Upper lobe of right lung (tissue), 1 donor: ENCODE data around the gene CLUH. TPM values are rescaled to one million over a fixed set of nuclear protein-coding genes. Genes with fewer than 3 reads are reported as not detected.

Experiments
- ATAC-seq: fragments of 200-7000 bp; cut with Tn5 transposase; one replicate; pipeline ENCODE4 v1.9.1; 2020; ENCODE audit warnings: mild to moderate bottlenecking, moderate library complexity
- DNase-seq: peaks from one replicate; pipeline ENCODE4 v3.0.0-alpha.2; 2020
- H3K27ac ChIP-seq: fragments of 200-600 bp; one replicate; pipeline ENCODE4 v1.8.0; 2022
- H3K27me3 ChIP-seq: fragments of 200-600 bp; one replicate; pipeline ENCODE4 v1.8.0; 2022; ENCODE audit warnings: mild to moderate bottlenecking
- H3K36me3 ChIP-seq: fragments of 200-600 bp; one replicate; pipeline ENCODE4 v1.8.0; 2022
- H3K4me1 ChIP-seq: fragments of 200-600 bp; one replicate; pipeline ENCODE4 v1.8.0; 2022
- H3K4me3 ChIP-seq: fragments of 200-600 bp; one replicate; pipeline ENCODE4 v1.8.0; 2022; ENCODE audit warnings: mild to moderate bottlenecking
- H3K9me3 ChIP-seq: fragments of 200-600 bp; one replicate; pipeline ENCODE4 v1.8.0; 2022
- intact Hi-C: fragments of 100-400 bp; cut with DNase I; formaldehyde crosslinking; loops from one replicate; pipeline ENCODE4 v1.11.0; 2022
- long read RNA-seq: library from polyadenylated mRNA; unstranded; transcript quantifications from one replicate; pipeline ENCODE4 v2.0.0, GENCODE V29; 2021
- total RNA-seq: library from RNA; stranded (reverse); fragmentation: NEBNext Ultra II Directional; extraction: Animal tissue kit (Norgen Biotek cat#: 25700); gene quantifications from one replicate; pipeline ENCODE4 v1.2.1, GENCODE V29; 2021
- TF ChIP-seq, protein P1 (sequence below): fragments of 200-600 bp; IDR thresholded peaks from one replicate; pipeline ENCODE4 v1.8.0; 2022; ENCODE audit warnings: antibody characterized with exemption
- donor health status: DM: no; HTN: yes; CAD: no; lungs with severe emphysema.

Gene CLUH, protein sequence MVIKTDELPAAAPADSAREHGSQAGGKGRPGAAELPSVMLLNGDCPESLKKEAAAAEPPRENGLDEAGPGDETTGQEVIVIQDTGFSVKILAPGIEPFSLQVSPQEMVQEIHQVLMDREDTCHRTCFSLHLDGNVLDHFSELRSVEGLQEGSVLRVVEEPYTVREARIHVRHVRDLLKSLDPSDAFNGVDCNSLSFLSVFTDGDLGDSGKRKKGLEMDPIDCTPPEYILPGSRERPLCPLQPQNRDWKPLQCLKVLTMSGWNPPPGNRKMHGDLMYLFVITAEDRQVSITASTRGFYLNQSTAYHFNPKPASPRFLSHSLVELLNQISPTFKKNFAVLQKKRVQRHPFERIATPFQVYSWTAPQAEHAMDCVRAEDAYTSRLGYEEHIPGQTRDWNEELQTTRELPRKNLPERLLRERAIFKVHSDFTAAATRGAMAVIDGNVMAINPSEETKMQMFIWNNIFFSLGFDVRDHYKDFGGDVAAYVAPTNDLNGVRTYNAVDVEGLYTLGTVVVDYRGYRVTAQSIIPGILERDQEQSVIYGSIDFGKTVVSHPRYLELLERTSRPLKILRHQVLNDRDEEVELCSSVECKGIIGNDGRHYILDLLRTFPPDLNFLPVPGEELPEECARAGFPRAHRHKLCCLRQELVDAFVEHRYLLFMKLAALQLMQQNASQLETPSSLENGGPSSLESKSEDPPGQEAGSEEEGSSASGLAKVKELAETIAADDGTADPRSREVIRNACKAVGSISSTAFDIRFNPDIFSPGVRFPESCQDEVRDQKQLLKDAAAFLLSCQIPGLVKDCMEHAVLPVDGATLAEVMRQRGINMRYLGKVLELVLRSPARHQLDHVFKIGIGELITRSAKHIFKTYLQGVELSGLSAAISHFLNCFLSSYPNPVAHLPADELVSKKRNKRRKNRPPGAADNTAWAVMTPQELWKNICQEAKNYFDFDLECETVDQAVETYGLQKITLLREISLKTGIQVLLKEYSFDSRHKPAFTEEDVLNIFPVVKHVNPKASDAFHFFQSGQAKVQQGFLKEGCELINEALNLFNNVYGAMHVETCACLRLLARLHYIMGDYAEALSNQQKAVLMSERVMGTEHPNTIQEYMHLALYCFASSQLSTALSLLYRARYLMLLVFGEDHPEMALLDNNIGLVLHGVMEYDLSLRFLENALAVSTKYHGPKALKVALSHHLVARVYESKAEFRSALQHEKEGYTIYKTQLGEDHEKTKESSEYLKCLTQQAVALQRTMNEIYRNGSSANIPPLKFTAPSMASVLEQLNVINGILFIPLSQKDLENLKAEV (N-terminal part only)
- total RNA-seq = 63.5 TPM
- long read RNA-seq, partial matches to known transcripts = 63 of 85 reads
- long read RNA-seq, other reads (novel, unspliced or antisense) = 22 of 85 reads

DNA sequence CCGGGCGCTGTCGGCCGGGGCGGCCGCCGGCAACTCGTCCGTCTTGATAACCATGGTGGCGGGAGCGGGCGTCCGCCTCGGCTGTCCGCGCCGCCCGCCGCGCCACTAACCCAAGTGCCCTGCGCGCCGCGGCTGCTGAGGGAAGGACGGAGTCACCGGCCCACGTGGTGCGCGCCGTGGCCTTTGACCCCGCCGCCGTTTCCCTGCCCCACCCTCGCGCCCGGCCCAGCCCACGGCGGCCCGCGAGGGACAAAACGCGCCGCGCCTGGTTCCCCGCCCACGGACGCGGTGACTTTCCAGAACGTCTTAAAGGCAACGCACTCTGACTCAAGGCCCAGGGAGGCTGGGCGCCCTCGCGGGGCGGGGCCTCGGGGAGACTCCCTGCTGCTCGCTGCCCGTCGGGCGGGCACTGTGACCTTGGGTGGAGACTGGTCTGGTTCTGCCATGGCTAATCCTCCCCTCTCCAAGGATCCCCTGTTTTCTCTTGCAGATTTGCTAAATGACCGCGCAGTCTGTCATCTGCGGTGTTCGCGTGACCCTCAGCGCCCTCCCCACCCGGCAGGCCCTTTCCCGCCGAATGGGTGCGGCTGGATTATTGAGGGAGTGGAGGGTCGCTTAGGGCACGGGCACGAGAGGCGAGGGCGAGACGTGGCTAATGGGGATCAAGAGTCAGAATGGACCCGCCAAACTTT is at the start of gene CLUH:
Gene CLUH, minus strand, starts transcription at position 157 of the 692 bp plus-strand sequence. Its CDS starts 103 bp downstream, at position 54.
- ATAC-seq (peak; percentile 92), DNase-seq (peak; percentile 99)
- Histone ChIP-seq H3K4me1 (peaks cover 42% of the 10 kb centered on the region), H3K9me3 (no peaks in the 10 kb centered on the region), H3K27me3 (no peaks in the 10 kb centered on the region), H3K27ac (peak within 1 kb of the TSS; percentile 82), H3K4me3 (peak within 1 kb of the TSS; percentile 89), H3K36me3 (no peaks in the 10 kb centered on the region)
- intact Hi-C loops = no loop called here
- TF ChIP-seq, protein P1, sequence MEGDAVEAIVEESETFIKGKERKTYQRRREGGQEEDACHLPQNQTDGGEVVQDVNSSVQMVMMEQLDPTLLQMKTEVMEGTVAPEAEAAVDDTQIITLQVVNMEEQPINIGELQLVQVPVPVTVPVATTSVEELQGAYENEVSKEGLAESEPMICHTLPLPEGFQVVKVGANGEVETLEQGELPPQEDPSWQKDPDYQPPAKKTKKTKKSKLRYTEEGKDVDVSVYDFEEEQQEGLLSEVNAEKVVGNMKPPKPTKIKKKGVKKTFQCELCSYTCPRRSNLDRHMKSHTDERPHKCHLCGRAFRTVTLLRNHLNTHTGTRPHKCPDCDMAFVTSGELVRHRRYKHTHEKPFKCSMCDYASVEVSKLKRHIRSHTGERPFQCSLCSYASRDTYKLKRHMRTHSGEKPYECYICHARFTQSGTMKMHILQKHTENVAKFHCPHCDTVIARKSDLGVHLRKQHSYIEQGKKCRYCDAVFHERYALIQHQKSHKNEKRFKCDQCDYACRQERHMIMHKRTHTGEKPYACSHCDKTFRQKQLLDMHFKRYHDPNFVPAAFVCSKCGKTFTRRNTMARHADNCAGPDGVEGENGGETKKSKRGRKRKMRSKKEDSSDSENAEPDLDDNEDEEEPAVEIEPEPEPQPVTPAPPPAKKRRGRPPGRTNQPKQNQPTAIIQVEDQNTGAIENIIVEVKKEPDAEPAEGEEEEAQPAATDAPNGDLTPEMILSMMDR = no peak

DNA sequence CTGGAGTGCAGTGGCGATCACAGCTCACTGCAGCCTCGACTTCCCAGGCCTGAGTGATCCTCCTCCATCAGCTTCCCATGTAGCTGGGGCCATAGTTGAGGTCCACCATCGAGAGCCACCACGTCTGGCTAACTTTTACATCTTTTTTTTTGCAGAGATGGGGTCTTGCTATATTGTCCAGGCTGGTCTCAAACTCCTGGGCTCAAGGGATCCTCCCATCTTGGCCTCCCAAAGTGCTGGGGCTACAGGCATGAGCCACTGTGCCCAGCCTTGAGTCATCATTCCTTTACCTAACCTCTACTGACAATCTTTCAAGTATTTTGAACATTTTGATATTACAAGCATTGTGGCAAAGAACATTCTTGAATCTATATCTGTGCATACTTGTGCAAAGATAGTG is 47.3 kb upstream of the CLUH start:
- H3K4me3 ChIP-seq = no peak overlapping the region
- intact Hi-C loops = no loop called here
- H3K4me1 ChIP-seq = peaks cover 3% of the 10 kb centered on the region
- TF ChIP-seq, protein P1 = no peak
- no peak overlapping the region for H3K27ac ChIP-seq
- H3K27me3 ChIP-seq = peaks cover 69% of the 10 kb centered on the region
- H3K9me3 ChIP-seq = no peaks in the 10 kb centered on the region
- no peaks in the 10 kb centered on the region for H3K36me3 ChIP-seq
- DNase-seq (no peak), ATAC-seq (no peak)

DNA sequence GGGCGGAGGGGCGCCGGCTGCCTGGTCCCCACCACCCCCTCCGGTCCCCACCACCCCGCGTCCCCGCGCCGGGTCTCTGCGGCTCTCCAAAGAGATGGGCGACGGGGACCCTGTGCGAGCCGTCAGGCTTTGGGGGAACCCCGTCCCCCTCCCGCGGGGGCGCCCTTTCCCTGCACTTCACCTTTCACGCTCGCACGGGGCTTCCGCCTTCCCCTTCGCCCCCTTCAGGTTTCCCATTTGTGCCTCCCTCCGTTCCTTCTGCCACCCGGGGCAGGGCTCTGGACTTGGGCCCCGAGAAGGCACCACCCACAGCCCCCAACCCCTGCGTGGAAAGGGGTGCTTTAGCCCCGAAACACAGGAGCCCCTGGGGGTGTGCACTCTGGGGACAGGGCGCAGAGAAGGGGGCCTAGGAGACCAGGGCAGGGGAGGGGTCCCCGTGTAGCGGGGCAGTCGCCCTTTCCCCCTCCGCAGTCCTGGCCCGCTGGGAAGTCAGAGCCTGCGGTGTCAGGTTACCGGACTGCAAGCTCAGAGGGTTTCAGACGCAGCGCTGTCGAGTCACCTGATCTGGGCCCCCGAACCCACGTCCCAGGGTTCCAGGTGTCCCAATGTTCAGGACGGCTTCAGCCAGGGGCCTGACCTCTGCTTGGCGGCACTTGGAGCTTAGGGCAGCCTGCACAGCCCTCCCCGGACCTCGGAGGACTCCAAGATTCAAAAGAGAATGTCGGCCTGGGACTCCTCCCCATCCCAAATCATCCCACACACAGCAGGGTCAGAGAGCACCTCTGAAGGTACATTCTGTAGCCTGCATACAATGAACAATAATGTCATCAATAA is 44.5 kb upstream of the CLUH start:
- Histone ChIP-seq H3K9me3 (no peaks in the 10 kb centered on the region), H3K27ac (no peak overlapping the region), H3K4me1 (peaks cover 3% of the 10 kb centered on the region), H3K27me3 (peaks cover 78% of the 10 kb centered on the region), H3K36me3 (no peaks in the 10 kb centered on the region), H3K4me3 (no peak overlapping the region)
- ATAC-seq = peak; percentile 28
- TF ChIP-seq, protein P1 = no peak
- DNase-seq = no peak
- intact Hi-C loops = no loop called here

DNA sequence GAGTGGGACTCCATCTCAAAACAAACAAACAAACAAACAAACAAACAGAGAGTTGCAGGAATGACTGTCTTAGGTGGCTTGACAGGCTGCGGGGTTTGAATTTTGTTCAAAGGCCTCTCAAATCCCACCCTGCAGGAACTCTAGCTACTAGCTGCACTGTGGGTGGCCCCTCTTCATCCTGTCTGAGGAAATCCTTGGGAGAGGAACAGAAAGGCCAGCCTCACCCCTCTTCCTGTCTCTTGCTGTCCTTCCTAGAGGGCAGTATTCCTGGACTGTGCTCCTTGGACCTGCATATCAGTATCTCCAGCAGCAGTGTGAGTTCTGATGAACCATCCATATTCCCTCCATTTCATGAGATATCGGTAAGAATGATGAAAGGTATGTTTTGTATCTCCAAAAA is 39.9 kb upstream of the CLUH start:
- Histone ChIP-seq H3K27ac (no peak overlapping the region), H3K36me3 (no peaks in the 10 kb centered on the region), H3K4me3 (no peak overlapping the region), H3K9me3 (no peaks in the 10 kb centered on the region), H3K27me3 (peaks cover 67% of the 10 kb centered on the region), H3K4me1 (peaks cover 3% of the 10 kb centered on the region)
- DNase-seq (no peak), ATAC-seq (no peak)
- TF ChIP-seq, protein P1 = no peak
- intact Hi-C loops = no loop called here
